Measurements from ENCODE around the gene SHISA2.

DNA sequence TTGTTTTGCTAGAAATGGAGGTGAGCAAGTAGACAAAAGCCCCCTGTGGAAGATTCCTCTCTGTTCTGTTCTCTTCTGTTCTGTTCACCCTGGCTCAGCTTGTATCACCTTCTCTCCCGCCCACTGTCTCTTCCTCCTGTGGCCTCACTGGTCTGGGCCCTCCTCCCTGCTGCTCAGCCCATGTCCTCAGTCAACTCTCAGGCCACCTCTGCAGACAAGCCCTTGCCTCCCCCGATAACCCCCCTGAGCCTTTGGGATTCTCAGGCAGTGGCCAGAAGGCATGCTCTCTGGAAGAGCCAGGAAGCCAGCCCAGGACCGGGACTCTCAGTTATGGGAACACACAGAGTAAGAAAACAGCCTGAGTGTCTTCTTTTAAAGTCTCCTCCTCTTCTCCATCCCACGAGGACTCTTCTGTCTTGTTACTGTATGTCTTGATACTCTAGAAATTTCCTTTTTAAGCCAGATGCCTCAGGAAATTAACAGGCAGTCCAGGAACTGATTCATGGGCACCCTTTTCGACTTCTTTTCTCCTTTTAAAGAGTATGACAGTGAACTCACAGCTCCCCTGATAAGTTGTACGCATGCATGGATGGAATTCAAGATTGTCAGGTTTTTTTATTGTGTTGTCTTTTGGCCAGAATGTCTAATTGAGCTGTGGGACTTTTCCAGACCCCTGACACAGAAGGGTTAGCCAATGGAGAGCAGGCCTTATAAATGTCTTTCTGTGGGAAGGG is 33.7 kb downstream of the SHISA2 start:
- TF ChIP-seq, protein P1, sequence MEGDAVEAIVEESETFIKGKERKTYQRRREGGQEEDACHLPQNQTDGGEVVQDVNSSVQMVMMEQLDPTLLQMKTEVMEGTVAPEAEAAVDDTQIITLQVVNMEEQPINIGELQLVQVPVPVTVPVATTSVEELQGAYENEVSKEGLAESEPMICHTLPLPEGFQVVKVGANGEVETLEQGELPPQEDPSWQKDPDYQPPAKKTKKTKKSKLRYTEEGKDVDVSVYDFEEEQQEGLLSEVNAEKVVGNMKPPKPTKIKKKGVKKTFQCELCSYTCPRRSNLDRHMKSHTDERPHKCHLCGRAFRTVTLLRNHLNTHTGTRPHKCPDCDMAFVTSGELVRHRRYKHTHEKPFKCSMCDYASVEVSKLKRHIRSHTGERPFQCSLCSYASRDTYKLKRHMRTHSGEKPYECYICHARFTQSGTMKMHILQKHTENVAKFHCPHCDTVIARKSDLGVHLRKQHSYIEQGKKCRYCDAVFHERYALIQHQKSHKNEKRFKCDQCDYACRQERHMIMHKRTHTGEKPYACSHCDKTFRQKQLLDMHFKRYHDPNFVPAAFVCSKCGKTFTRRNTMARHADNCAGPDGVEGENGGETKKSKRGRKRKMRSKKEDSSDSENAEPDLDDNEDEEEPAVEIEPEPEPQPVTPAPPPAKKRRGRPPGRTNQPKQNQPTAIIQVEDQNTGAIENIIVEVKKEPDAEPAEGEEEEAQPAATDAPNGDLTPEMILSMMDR (conservative IDR thresholded peaks at IDR 0.05 in 1 of 2, IDR thresholded peaks at IDR 0.05 in 1 of 2; ENCODE audit: extremely low read depth in 1 of 2, insufficient read depth in 1 of 2, low read depth in 1 of 2, low read length in 2 of 2) = no peak
- no peak for TF ChIP-seq EZH2 (IDR thresholded peaks at IDR 0.05; ENCODE audit: borderline replicate concordance, low read length)

Measured in mammary epithelial cell (primary cell).